Sciatic nerve (tissue), 2 donors: ENCODE data around the gene DBF4. TPM values are rescaled to one million over a fixed set of nuclear protein-coding genes. Genes with fewer than 3 reads are reported as not detected.
"Not testable (repeated sequence)": the region's sequence is repeated elsewhere in the genome, so short reads cannot be mapped to it uniquely, and the experiment has no call there.

Source experiments
- ATAC-seq: fragments of 200-7000 bp; cut with Tn5 transposase; one replicate; pipeline ENCODE4 v1.9.1; 2020; ENCODE audit warnings: mild to moderate bottlenecking, moderate library complexity
- DNase-seq: peaks from one replicate; pipeline ENCODE4 v3.0.0-alpha.2; 2020; ENCODE audit warnings: low spot score
- intact Hi-C: fragments of 100-400 bp; cut with DNase I; formaldehyde crosslinking; loops from one replicate; pipeline ENCODE4 v1.14.2; 2022
- total RNA-seq: library from RNA; stranded (reverse); fragmentation: NEBNext Ultra II Directional; extraction: Animal tissue kit (Norgen Biotek cat#: 25700); gene quantifications from one replicate; pipeline ENCODE4 v1.2.1, GENCODE V29; 2021
- donor health status: DM: no; HTN: no; CAD: no.
- donor health status: DM: no; HTN: no; CAD: no.

The DBF4 gene
- total RNA-seq, 1 donor from 2014 or later, result 9.2 TPM

DNA sequence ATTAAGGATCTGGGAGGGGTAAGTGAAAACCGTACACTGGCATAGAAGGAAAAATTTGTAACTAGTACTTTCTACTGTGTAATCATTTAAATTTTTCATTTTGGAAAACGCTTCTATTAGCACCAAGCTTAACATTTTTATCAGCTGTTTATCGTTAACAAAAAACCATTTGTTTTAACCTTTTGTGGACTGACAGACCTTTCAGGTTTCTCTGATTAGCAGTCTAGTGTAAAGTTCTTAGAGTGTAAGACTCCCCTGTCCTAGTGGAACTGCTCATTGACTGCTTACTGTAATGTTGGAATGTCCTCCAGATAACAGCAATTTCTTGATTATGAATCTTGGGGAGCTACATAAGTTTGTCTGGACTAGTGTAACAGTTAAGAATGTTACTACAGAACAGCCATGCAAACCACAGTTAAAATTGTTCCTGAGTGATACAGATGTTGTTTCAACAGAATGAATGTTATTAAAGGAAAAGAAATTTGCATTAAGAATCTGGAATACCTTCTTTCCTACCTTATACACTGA lies 2.0 kb downstream of the DBF4 start:
- intact Hi-C loops, result no loop called here
- no peak for ATAC-seq
- DNase-seq, result no peak

DNA sequence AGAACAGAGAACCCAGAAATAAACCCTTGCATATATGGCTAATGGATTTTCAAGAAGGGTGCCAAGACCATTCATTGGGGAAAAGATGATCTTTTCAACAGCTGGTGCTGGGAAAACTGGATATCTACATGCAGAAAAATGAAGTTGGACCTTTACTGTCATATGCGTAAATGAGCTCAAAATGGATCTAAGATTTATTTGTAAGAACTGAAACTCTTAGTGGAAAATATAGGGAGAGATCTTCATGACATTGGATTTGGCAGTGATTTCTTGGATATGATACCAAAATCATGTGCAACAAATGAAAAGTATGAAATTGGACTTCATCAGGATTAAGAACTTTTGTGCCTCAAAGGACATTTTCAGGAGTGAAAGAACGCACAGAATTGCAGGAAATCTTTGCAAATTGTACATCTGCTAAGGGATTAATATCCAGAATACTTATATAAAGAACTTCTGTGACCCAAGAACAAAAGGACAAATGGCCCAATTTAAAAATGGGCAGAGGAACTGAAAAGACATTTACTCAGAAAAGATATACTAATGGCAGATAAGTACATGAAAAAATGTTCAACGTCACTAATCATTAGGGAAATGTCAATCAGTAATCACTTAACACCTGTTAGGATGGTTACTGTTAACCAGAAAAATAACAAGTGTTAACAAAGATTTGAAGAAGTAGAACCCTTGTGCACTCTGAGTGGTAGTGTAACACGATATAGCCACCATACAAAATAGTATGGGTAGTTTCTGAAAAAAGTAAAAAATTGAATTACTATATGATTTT lies 6.1 kb downstream of the DBF4 start:
- no peak for DNase-seq
- intact Hi-C loops, result no loop called here
- ATAC-seq, result no peak

DNA sequence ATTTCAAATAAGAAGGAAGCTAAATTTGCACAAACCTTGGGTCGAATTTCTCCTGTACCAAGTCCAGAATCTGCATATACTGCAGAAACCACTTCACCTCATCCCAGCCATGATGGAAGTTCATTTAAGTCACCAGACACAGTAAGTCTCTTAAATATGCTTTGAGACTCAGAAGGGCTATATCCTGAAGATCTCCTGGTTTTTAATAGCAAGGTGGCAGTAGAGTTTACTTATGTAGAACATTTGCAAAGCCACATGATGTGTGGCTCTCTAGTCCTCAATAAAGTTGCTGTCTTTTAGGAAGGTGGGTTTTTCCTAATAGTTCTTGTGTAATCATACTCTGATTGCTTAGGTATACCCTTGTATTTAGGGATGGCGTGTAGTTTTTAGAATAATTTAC lies 8.7 kb downstream of the DBF4 start:
- intact Hi-C loops, result no loop called here
- ATAC-seq (no peak), DNase-seq (no peak)

DNA sequence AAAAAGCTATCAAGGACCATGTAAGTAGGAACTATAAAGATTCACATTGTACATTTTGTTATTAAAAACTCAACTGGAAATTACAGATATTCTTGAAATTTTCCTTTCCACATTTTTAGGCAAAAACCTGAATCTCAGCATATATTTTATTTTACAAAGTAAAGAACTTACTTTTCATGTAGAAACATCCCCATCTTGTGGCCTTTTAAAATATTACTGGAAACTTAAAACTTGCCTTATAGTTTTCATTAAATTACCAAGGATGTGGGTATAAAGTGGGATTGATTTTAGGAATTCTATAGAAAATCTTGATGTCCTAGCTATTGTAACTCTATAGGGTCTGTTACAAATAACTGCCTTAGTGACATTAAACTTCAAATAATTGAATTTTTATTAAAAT lies 10.6 kb downstream of the DBF4 start:
- DNase-seq (no peak), ATAC-seq (no peak)
- intact Hi-C loops, result no loop called here

DNA sequence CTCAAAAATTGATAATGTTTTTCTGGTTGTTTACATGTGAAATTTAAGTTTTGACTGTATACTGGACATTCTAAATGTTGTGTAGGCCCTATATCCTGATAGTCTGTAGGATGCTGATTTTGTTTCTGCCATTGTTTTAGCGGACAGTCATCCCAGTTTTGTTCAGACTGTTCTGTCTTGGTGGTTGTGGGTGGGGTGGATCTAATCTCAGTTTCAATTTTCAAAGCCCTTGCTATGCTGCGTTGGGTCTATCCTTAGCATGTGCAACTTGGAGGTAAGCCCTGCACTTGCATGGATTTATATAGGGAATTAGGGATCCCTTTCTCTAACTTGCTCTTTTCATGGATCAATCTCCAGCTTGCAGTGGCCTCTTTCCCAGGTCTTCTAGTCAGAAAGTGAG lies 19.1 kb downstream of the DBF4 start:
- intact Hi-C loops, result no loop called here
- no peak for ATAC-seq
- DNase-seq, result no peak

DNA sequence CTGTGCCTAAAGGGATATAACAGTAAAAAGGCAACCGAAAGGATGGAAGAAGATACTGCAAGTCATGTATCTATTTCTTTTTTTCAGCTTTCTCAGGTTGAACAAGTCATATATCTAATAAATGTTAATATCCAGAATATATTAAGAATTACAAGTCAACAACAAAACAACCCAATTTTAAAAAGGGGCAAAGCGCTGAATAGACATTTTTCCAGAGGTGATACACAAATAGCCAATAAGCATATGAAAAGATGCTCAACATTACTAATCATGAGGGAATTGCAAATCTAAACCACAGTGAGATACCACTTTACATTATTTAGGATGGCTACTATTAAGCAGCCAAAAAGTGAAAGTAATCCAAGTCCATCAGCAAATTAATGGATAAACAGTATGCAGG lies 23.0 kb downstream of the DBF4 start:
- DNase-seq, result no peak
- intact Hi-C loops, result no loop called here
- ATAC-seq, result no peak

DNA sequence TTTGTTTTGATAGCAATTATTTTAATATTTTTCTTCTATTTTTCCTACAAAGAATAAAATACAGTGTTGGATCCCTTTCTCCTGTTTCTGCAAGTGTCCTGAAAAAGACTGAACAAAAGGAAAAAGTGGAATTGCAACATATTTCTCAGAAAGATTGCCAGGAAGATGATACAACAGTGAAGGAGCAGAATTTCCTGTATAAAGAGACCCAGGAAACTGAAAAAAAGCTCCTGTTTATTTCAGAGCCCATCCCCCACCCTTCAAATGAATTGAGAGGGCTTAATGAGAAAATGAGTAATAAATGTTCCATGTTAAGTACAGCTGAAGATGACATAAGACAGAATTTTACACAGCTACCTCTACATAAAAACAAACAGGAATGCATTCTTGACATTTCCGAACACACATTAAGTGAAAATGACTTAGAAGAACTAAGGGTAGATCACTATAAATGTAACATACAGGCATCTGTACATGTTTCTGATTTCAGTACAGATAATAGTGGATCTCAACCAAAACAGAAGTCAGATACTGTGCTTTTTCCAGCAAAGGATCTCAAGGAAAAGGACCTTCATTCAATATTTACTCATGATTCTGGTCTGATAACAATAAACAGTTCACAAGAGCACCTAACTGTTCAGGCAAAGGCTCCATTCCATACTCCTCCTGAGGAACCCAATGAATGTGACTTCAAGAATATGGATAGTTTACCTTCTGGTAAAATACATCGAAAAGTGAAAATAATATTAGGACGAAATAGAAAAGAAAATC lies 31.0 kb downstream of the DBF4 start:
- ATAC-seq, DNase-seq, intact Hi-C loops: not testable (repeated sequence)

DNA sequence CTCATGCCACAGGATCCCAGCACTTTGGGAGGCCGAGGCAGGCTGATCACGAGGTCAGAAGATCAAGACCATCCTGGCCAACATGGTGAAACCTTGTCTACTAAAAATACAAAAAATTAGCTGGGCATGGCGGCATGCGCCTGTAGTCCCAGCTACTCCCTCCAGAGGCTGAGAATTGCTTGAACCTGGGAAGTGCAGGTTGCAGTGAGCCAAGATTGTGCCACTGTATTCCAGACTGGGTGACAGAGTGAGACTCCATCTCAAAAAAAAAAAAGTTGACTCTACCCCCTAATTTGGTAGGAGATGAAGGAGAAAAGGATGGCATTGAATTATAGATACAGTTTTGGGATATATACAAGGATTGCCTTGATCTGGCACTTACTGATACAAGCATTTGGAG lies 32.5 kb downstream of the DBF4 start:
- DNase-seq, ATAC-seq, intact Hi-C loops: not testable (repeated sequence)

DNA sequence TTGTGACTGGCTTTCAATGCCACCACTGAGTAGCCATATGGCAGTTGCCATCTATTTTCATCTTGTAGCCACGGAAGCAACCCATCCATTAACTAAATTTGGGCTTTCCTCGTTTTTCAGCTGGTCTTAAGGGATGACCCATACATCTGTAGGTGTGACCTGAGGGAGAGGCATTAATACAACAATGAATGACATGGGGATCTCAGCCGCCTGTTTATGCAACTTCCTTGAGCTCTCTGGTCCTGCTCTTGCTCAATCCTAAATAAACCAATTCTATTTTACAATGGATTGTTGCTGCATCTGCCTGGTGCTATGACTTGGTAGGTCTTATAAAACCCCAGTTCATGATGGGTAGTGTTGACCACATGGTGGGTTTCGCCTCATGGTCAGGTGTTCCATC lies 35.8 kb downstream of the DBF4 start:
- ATAC-seq (no peak), DNase-seq (no peak)
- intact Hi-C loops, result no loop called here

DNA sequence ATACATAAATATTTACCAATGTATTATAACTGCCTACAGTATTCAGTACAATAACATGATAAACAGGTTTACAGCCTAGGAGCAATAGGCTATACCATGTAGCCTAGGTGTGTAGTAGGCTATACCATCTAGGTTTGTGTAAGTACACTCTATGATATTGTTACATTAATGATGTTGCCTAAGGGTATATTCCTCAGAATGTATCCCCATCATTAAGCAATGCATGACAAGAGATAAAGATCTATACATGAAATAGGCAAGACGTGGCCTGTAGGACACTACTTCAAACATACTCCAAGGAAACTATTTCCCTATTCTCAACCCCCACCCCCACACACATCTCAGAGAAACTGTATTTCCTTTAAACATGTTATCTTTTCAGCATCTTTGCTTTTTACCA lies 42.4 kb downstream of the DBF4 start:
- ATAC-seq (no peak), DNase-seq (no peak)
- intact Hi-C loops, result no loop called here

DNA sequence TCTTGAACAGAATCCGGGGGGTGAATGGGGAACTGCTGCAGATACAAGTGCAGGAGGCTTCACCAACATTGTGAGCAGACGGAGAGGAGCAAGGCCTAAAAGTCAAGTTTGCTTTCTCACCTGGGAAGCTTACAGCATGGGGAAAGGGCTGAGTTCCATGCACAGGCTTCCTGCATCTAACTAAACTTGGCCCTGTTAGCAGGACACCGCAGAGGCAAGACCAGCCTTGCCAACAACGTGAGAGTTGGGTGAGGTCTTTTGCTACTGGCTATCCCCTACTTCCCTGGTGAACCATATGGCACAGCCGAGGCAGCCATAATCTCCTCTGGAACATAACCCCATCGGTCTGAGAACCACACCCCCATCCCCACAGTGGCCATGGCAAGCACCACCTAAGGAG lies 43.6 kb downstream of the DBF4 start:
- ATAC-seq (no peak), DNase-seq (no peak)
- intact Hi-C loops, result no loop called here

DNA sequence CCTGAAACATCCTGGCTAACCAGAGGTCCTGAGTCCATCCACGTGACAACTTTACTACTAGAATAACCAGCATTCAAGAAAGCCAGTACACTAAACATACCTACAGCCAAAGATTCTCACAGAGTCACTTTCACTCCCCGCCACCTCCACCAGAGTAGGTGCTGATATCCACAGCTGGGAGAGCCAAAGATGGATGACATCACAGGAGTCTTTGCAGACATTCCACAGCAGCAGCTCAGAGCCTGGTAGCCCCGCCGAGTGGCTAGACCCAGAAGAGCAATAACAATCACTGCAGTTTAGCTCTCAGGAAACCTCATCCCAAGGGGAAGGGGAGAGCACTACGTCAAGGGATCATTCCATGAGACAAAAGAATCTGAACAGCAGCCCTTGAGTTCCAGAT lies 44.3 kb downstream of the DBF4 start:
- no peak for DNase-seq
- intact Hi-C loops, result no loop called here

DNA sequence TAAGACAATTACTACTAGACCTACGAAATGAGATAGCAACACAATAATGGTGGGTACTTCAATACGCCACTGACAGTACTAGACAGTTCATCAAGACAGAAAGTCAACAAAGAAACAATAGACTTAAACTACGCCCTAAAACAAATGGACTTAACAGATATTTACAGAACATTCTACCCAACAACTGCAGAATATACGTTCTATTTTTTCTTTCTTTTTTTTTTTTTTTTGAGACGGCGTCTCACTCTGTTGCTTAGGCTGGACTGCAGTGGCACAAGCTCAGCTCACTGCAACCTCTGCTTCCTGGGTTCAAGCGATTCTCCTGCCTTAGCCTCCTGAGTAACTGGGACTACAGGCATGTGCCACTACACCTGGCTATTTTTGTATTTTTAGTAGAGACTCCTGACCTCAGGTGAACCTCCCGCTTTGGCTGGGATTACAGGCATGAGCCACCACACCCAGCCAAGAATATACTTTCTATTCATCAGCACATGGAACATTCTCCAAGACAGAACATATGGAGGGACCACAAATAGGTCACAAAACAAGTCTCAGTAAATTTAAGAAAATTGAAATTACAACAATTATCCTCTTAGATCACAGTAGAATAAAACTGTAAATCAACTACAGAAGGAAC lies 46.6 kb downstream of the DBF4 start:
- intact Hi-C loops, ATAC-seq, DNase-seq: not testable (repeated sequence)

More for the DNA sequence above, 44.3 kb downstream of the DBF4 start:
- no peak for ATAC-seq

DNA sequence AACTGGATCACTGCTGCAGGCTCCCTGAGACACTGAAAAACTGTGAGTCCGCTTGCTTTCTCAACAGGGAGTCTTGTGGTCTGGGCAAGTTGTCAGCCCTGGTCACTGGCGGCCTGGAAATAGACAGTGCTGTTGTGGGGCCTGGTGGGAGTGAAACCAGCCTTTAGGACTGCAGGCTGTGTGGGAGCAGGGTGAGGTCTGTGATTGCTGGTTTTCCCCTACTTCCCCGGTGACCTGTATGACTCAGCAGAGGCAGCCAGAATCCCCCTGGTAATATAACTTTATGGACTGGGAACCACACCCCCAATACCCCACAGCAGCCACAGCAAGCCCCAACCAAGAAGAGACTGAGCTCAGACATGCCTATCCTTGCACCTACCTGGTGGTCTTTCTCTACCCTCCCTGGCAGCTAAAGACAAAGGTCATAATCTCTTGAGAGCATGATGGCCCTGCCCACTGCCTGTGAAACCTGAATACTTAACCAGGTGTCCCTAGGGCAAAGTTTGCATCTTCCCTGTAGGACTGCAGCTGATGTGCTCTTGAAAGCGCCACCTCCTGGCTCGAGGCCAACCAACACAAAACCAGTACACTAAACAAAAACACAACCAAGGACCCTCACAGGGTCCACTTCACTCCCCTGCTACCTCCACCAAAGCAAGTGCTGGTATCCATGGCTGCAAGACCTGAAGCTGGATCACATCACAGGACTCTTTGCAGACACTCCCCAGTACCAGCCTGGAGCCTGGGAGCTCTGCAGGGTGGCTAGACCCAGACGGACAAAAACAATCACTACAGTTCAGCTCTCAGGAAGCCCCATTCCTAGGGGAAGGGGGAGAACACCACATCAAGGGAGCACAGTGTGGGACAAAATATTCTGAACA lies 50.5 kb downstream of the DBF4 start:
- DNase-seq, result no peak
- ATAC-seq, result no peak
- intact Hi-C loops, result no loop called here

DNA sequence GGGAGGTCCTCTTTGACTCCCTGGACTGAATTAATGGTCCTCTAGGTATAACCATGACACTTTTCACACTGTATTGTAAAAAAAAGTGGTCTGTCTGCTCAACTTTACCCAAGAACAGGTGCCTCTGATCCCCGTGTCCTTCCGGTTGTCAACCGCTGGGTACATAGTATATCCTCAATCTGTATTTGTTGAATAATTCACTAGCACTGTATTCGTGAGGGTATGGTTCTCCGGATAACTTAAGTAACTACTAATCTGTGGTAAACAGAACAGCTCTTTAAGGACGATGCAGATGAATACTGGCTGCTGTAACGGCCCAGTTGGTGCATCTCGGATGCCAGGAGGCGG lies 57.3 kb downstream of the DBF4 start:
- intact Hi-C loops, result no loop called here
- no peak for DNase-seq
- ATAC-seq, result no peak

DNA sequence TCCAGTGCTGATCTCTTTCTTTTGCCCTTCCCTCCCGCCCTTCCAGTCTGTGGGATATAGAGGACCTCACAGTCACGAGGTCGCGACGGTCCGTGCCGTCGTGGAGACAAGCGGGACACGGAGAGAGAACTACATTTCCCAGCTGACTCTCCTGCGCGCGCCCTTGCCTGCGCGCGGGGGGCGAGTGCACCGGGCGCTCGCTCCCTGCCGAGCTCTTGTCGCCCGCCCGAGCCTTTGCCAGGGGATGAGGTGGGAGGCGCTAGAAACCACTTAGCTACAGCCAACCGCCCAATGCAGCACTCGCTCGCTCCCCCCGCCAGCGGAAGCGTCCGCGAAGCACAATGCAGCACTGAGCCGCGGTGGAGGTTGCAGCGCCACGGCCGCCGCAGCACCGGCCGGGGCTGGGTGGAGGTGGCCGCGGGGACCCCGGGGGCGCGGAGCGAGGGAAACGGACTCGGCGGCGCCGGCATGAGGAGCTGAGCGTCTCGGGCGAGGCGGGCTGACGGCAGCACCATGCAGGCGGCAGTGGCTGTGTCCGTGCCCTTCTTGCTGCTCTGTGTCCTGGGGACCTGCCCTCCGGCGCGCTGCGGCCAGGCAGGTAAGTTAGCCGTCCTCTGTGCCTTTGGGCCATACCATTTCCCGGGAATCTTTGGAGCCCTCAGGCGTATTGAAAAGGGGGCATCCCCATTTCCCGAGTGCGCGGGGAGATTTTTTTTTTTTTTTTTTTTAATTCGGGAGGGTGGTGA lies 57.8 kb downstream of the DBF4 start, which contains the start of gene ADAM22:
Gene ADAM22, plus strand, starts transcription at position 299 of the 746 bp plus-strand sequence. Its CDS starts 215 bp downstream, at position 514.
- ATAC-seq (peak; percentile 98), DNase-seq (peak; percentile 85)
- intact Hi-C loops, result no loop called here

DNA sequence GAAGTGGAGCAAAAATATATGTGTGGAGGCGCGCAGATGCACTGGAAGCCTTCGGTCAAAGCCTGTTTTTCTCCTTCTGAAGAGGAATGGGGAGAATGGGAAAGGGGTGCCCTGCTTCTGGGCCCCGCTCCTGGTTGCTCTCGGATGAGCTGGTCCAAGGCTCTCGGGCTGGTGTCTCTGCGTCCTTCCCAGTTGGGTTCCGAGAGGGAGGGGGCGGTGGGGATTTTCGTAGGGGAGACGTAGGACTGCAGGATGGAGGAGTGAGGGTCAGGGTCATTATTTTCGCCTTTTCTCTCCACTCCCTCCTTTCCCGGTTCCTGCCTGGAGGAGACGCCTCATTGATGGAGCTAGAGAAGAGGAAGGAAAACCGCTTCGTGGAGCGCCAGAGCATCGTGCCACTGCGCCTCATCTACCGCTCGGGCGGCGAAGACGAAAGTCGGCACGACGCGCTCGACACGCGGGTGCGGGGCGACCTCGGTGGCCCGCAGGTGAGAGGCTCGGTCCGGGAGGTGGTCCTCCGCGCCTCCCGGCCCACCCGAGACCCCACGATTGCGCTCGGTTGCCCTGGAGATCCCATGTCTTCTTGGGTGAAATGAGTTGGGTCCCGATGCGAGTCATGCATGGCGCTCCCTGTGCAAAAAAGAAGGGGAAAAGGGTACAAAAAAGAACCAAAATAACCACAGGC lies 58.5 kb downstream of the DBF4 start:
- ATAC-seq, result peak; percentile 30
- intact Hi-C loops, result no loop called here

DNA sequence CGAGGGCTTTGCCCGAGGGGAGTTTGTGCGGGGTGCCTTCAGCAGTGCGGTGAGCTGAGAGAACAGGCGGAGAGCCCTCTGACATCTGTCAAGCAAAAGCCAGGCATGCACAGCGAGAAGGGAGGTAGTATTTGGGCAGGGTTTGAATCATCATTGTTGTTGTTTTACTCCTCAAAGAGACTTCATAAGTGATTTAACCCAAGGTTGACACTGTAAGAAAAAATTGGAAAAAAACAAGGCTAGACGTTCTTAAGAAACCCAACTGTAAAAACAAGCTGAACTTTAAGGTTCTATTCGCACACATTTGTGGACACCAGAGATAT lies 59.1 kb downstream of the DBF4 start:
- intact Hi-C loops, result no loop called here
- ATAC-seq (no peak), DNase-seq (no peak)

More for the DNA sequence above, 58.5 kb downstream of the DBF4 start:
- DNase-seq, result no peak
